ENCODE data around the gene ADGRV1. TPM values are rescaled to one million over a fixed set of nuclear protein-coding genes. Genes with fewer than 3 reads are reported as not detected.

ADGRV1 gene
- polyA plus RNA-seq, 3 donors from 2014 or later: 0.43 TPM; not detected in 2

- Mint-ChIP-seq H3K27ac (no peak overlapping the region), H3K4me3 (no peak overlapping the region), H3K27me3 (ENCODE audit: low read depth in 3 of 3) (peaks cover 0 to 2% (median 0%) of the 10 kb centered on the region in 3 donors), H3K36me3 (no peaks in the 10 kb centered on the region), H3K9me3 (peaks cover 0 to 1% (median 0%) of the 10 kb centered on the region in 6 donors), H3K4me1 (peaks cover 18 to 21% of the 10 kb centered on the region in 2 donors)
- DNase-seq: no peak
Observed at GRCh38 chr5:91089758-91090157, 531.2 kb downstream of the ADGRV1 start.

- Mint-ChIP-seq H3K9me3 (no peaks in the 10 kb centered on the region), H3K4me1 (peaks cover 28 to 33% of the 10 kb centered on the region in 2 donors), H3K27ac (no peak overlapping the region), H3K27me3 (ENCODE audit: low read depth in 3 of 3) (no peaks in the 10 kb centered on the region), H3K4me3 (peak overlapping the region in 3 of 5 donors; percentile 1 to 50 (median 46)), H3K36me3 (no peaks in the 10 kb centered on the region)
- no peak for DNase-seq
Observed at GRCh38 chr5:91090995-91091394, 532.4 kb downstream of the ADGRV1 start.

- Mint-ChIP-seq H3K9me3 (no peaks in the 10 kb centered on the region), H3K27ac (no peak overlapping the region), H3K4me1 (peaks cover 31 to 35% of the 10 kb centered on the region in 2 donors), H3K4me3 (peak overlapping the region in 1 of 5 donors; percentile 50), H3K36me3 (no peaks in the 10 kb centered on the region), H3K27me3 (ENCODE audit: low read depth in 3 of 3) (peaks cover 0 to under 1% (median 0%) of the 10 kb centered on the region in 3 donors)
- no peak for DNase-seq
Observed at GRCh38 chr5:91091471-91092234, 533.1 kb downstream of the ADGRV1 start.

GRCh38 chr5:91092859-91093783, 534.5 kb downstream of the ADGRV1 start:
- Mint-ChIP-seq H3K27me3 (ENCODE audit: low read depth in 3 of 3) (peaks cover 0 to 2% (median 0%) of the 10 kb centered on the region in 3 donors), H3K9me3 (no peaks in the 10 kb centered on the region), H3K4me1 (peaks cover 32 to 35% of the 10 kb centered on the region in 2 donors), H3K4me3 (no peak overlapping the region), H3K36me3 (no peaks in the 10 kb centered on the region), H3K27ac (peak overlapping the region in 1 of 6 donors; percentile 41)
- DNase-seq: no peak

GRCh38 chr5:91095313-91095712, 536.7 kb downstream of the ADGRV1 start:
- H3K4me3 Mint-ChIP-seq: peak overlapping the region in 2 of 5 donors; percentile 57 to 61
- DNase-seq: no peak
- no peaks in the 10 kb centered on the region for H3K9me3 Mint-ChIP-seq
- H3K36me3 Mint-ChIP-seq: no peaks in the 10 kb centered on the region
- H3K27me3 Mint-ChIP-seq (ENCODE audit: low read depth in 3 of 3): peaks cover 0 to 2% (median 0%) of the 10 kb centered on the region in 3 donors
- H3K27ac Mint-ChIP-seq: peak overlapping the region in 3 of 6 donors; percentile 6 to 59 (median 54)
- H3K4me1 Mint-ChIP-seq: peaks cover 30 to 33% of the 10 kb centered on the region in 2 donors

GRCh38 chr5:91095786-91096385, 537.3 kb downstream of the ADGRV1 start:
- no peak for DNase-seq
- no peak overlapping the region for H3K27ac Mint-ChIP-seq
- H3K4me3 Mint-ChIP-seq: peak overlapping the region in 1 of 5 donors; percentile 27
- peaks cover 24 to 28% of the 10 kb centered on the region in 2 donors for H3K4me1 Mint-ChIP-seq
- no peaks in the 10 kb centered on the region for H3K36me3 Mint-ChIP-seq
- no peaks in the 10 kb centered on the region for H3K9me3 Mint-ChIP-seq
- H3K27me3 Mint-ChIP-seq (ENCODE audit: low read depth in 3 of 3): peaks cover 0 to 2% (median 0%) of the 10 kb centered on the region in 3 donors

- Mint-ChIP-seq H3K4me3 (no peak overlapping the region), H3K27ac (no peak overlapping the region), H3K9me3 (no peaks in the 10 kb centered on the region), H3K4me1 (peaks cover 22 to 30% of the 10 kb centered on the region in 2 donors), H3K36me3 (no peaks in the 10 kb centered on the region), H3K27me3 (ENCODE audit: low read depth in 3 of 3) (peaks cover 0 to 2% (median 0%) of the 10 kb centered on the region in 3 donors)
- no peak for DNase-seq
Observed at GRCh38 chr5:91098541-91098940, 539.9 kb downstream of the ADGRV1 start.

- peaks cover 4 to 10% of the 10 kb centered on the region in 2 donors for H3K4me1 Mint-ChIP-seq
- no peak overlapping the region for H3K27ac Mint-ChIP-seq
- no peaks in the 10 kb centered on the region for H3K36me3 Mint-ChIP-seq
- DNase-seq: peak; percentile 52 to 59 (median 56)
- peaks cover 0 to under 1% (median 0%) of the 10 kb centered on the region in 3 donors for H3K27me3 Mint-ChIP-seq (ENCODE audit: low read depth in 3 of 3)
- no peak overlapping the region for H3K4me3 Mint-ChIP-seq
- no peaks in the 10 kb centered on the region for H3K9me3 Mint-ChIP-seq
Observed at GRCh38 chr5:91101600-91102379, 543.2 kb downstream of the ADGRV1 start.

GRCh38 chr5:91103353-91104061, 544.9 kb downstream of the ADGRV1 start:
- H3K4me1 Mint-ChIP-seq: peaks cover 3 to 10% of the 10 kb centered on the region in 2 donors
- no peak overlapping the region for H3K27ac Mint-ChIP-seq
- H3K36me3 Mint-ChIP-seq: no peaks in the 10 kb centered on the region
- H3K27me3 Mint-ChIP-seq (ENCODE audit: low read depth in 3 of 3): no peaks in the 10 kb centered on the region
- H3K9me3 Mint-ChIP-seq: no peaks in the 10 kb centered on the region
- no peak for DNase-seq
- H3K4me3 Mint-ChIP-seq: no peak overlapping the region

- Mint-ChIP-seq H3K27me3 (ENCODE audit: low read depth in 3 of 3) (no peaks in the 10 kb centered on the region), H3K36me3 (no peaks in the 10 kb centered on the region), H3K27ac (no peak overlapping the region), H3K4me3 (no peak overlapping the region), H3K9me3 (no peaks in the 10 kb centered on the region), H3K4me1 (peaks cover 3 to 10% of the 10 kb centered on the region in 2 donors)
- no peak for DNase-seq
Observed at GRCh38 chr5:91104062-91104448, 545.5 kb downstream of the ADGRV1 start.

GRCh38 chr5:91106842-91107511, 548.4 kb downstream of the ADGRV1 start:
- Mint-ChIP-seq H3K27ac (no peak overlapping the region), H3K9me3 (no peaks in the 10 kb centered on the region), H3K36me3 (no peaks in the 10 kb centered on the region), H3K4me1 (no peaks in the 10 kb centered on the region), H3K27me3 (ENCODE audit: low read depth in 3 of 3) (no peaks in the 10 kb centered on the region), H3K4me3 (no peak overlapping the region)
- no peak for DNase-seq

- no peaks in the 10 kb centered on the region for H3K36me3 Mint-ChIP-seq
- H3K27ac Mint-ChIP-seq: no peak overlapping the region
- H3K4me3 Mint-ChIP-seq: no peak overlapping the region
- no peak for DNase-seq
- peaks cover 0 to 2% of the 10 kb centered on the region in 2 donors for H3K4me1 Mint-ChIP-seq
- H3K9me3 Mint-ChIP-seq: no peaks in the 10 kb centered on the region
- H3K27me3 Mint-ChIP-seq (ENCODE audit: low read depth in 3 of 3): peaks cover 0 to 4% (median 0%) of the 10 kb centered on the region in 3 donors
Observed at GRCh38 chr5:91109634-91110033, 551.0 kb downstream of the ADGRV1 start.

All from immature natural killer cell (primary cell).